ENCODE measurements around the gene OR51E2.

OR51E2 gene

DNA sequence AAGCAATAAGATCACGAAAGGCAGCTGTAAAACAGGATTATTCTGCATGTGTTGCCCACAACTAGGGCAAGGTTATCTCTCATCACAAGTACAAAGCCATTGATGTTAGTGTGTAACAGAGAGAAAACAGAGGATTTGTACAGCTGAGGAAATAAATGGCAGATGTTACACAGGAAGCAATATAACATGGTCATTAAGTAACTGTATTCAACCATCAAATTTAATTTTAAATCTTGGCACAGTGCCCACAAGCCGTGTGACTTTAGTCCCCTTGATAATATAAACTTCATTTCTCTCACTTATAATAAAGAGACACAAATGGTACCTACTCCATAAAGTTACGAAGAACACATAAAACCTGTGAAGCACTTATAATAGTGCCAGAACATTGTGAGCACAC, 17.3 kb downstream of the OR51E2 start:
- POLR2A ChIA-PET: no interaction called here
- no peak overlapping the region for H3K4me3 ChIP-seq (ENCODE audit: low read depth, low read length)
- CTCF ChIA-PET: no interaction called here

DNA sequence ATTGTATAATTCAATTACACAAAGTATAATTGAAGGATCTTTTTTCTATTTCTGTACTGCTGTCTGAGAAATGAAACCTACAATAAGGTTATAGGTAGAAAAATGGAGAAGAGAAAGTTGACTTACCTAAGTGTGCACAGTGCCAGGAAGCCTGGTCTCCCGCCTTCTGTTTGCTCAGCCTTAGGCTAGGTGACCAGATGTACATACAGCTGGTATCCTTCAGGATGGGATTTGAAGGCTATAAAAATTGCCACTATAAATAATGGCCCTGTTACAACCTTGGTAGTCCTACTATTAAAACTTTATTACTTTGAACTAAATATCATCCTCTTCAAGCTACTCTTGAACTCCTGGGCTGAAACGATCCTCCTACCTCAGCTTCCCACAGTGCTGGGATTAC, 19.7 kb downstream of the OR51E2 start:
- Histone ChIP-seq H3K4me1 (ENCODE audit: control insufficient read depth, insufficient read depth, low read length) (no peaks in the 10 kb centered on the region), H3K27ac (ENCODE audit: extremely low read depth, low read depth, low read length) (no peak overlapping the region), H3K9me3 (ENCODE audit: control insufficient read depth, insufficient read depth, low read depth, low read length) (no peaks in the 10 kb centered on the region), H3K4me3 (ENCODE audit: low read depth, low read length) (no peak overlapping the region), H3K36me3 (ENCODE audit: control insufficient read depth in 2 of 2, insufficient read depth in 1 of 2, low read length in 2 of 2) (no peaks in the 10 kb centered on the region)
- CTCF ChIA-PET: interaction anchor here (1.0 kb wide), 1 partner anchor 48 kb away, joined by 6 read pairs; no protein-coding TSS in a partner anchor
- POLR2A ChIA-PET: no interaction called here
- TF ChIP-seq SCRT2 (tag by site-specific recombination; IDR thresholded peaks at IDR 0.05) (no peak), ZNF292 (tag by site-specific recombination; IDR thresholded peaks at IDR 0.05; ENCODE audit: borderline replicate concordance, low read depth) (no peak), ZNF404 (tag by site-specific recombination; IDR thresholded peaks at IDR 0.05) (no peak), ZNF548 (tag by site-specific recombination; IDR thresholded peaks at IDR 0.05) (no peak), ZNF175 (tag by site-specific recombination; IDR thresholded peaks at IDR 0.05) (no peak), ZBTB17 (tag by site-specific recombination; IDR thresholded peaks at IDR 0.05) (no peak), SP2 (tag by site-specific recombination; IDR thresholded peaks at IDR 0.05) (no peak), ZNF391 (tag by site-specific recombination; IDR thresholded peaks at IDR 0.05; ENCODE audit: borderline replicate concordance, low read depth) (no peak), ZBTB1 (tag by site-specific recombination; IDR thresholded peaks at IDR 0.05) (no peak), ZNF26 (tag by site-specific recombination; IDR thresholded peaks at IDR 0.05) (no peak), ZNF354C (tag by site-specific recombination; IDR thresholded peaks at IDR 0.05; ENCODE audit: borderline replicate concordance, low read depth) (no peak), ZNF274 (IDR thresholded peaks at IDR 0.05; ENCODE audit: low read length) (no peak), ZNF274 (tag by site-specific recombination; IDR thresholded peaks at IDR 0.05; ENCODE audit: borderline replicate concordance) (no peak), ZBTB48 (tag by site-specific recombination; IDR thresholded peaks at IDR 0.05) (no peak), IKZF3 (tag by site-specific recombination; IDR thresholded peaks at IDR 0.05) (no peak), ZNF670 (tag by site-specific recombination; IDR thresholded peaks at IDR 0.05; ENCODE audit: low read depth) (no peak), ZNF324 (tag by site-specific recombination; IDR thresholded peaks at IDR 0.05) (no peak)
- TF ChIP-seq, protein P1, sequence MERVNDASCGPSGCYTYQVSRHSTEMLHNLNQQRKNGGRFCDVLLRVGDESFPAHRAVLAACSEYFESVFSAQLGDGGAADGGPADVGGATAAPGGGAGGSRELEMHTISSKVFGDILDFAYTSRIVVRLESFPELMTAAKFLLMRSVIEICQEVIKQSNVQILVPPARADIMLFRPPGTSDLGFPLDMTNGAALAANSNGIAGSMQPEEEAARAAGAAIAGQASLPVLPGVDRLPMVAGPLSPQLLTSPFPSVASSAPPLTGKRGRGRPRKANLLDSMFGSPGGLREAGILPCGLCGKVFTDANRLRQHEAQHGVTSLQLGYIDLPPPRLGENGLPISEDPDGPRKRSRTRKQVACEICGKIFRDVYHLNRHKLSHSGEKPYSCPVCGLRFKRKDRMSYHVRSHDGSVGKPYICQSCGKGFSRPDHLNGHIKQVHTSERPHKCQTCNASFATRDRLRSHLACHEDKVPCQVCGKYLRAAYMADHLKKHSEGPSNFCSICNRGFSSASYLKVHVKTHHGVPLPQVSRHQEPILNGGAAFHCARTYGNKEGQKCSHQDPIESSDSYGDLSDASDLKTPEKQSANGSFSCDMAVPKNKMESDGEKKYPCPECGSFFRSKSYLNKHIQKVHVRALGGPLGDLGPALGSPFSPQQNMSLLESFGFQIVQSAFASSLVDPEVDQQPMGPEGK (tag by site-specific recombination; IDR thresholded peaks at IDR 0.05): no peak
- TF ChIP-seq, protein P2, sequence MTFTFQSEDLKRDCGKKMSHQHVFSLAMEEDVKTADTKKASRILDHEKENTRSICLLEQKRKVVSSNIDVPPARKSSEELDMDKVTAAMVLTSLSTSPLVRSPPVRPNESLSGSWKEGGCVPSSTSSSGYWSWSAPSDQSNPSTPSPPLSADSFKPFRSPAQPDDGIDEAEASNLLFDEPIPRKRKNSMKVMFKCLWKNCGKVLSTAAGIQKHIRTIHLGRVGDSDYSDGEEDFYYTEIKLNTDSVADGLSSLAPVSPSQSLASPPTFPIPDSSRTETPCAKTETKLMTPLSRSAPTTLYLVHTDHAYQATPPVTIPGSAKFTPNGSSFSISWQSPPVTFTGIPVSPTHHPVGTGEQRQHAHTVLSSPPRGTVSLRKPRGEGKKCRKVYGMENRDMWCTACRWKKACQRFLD (tag by site-specific recombination; IDR thresholded peaks at IDR 0.05): no peak

More for the DNA sequence above, 17.3 kb downstream of the OR51E2 start:
- H3K4me1 ChIP-seq (ENCODE audit: control insufficient read depth, insufficient read depth, low read length): no peaks in the 10 kb centered on the region
- H3K36me3 ChIP-seq (ENCODE audit: control insufficient read depth in 2 of 2, insufficient read depth in 1 of 2, low read length in 2 of 2): no peaks in the 10 kb centered on the region
- no peaks in the 10 kb centered on the region for H3K9me3 ChIP-seq (ENCODE audit: control insufficient read depth, insufficient read depth, low read depth, low read length)
- no peak overlapping the region for H3K27ac ChIP-seq (ENCODE audit: extremely low read depth, low read depth, low read length)
- TF ChIP-seq ZNF248 (tag by site-specific recombination; IDR thresholded peaks at IDR 0.05): no peak
- TF ChIP-seq ZNF701 (tag by site-specific recombination; IDR thresholded peaks at IDR 0.05): no peak
- no peak for TF ChIP-seq ZNF184 (tag by site-specific recombination; IDR thresholded peaks at IDR 0.05)
- TF ChIP-seq ZNF157 (tag by site-specific recombination; IDR thresholded peaks at IDR 0.05): no peak
- no peak for TF ChIP-seq ZNF530 (tag by site-specific recombination; IDR thresholded peaks at IDR 0.05; ENCODE audit: low read depth)
- TF ChIP-seq ZNF548 (tag by site-specific recombination; IDR thresholded peaks at IDR 0.05): no peak
- TF ChIP-seq ZNF777 (tag by site-specific recombination; IDR thresholded peaks at IDR 0.05; ENCODE audit: borderline replicate concordance): no peak
- no peak for TF ChIP-seq ZNF140 (tag by site-specific recombination; IDR thresholded peaks at IDR 0.05)
- TF ChIP-seq ZNF311 (tag by site-specific recombination; IDR thresholded peaks at IDR 0.05; ENCODE audit: borderline replicate concordance): no peak
- TF ChIP-seq, protein P3, sequence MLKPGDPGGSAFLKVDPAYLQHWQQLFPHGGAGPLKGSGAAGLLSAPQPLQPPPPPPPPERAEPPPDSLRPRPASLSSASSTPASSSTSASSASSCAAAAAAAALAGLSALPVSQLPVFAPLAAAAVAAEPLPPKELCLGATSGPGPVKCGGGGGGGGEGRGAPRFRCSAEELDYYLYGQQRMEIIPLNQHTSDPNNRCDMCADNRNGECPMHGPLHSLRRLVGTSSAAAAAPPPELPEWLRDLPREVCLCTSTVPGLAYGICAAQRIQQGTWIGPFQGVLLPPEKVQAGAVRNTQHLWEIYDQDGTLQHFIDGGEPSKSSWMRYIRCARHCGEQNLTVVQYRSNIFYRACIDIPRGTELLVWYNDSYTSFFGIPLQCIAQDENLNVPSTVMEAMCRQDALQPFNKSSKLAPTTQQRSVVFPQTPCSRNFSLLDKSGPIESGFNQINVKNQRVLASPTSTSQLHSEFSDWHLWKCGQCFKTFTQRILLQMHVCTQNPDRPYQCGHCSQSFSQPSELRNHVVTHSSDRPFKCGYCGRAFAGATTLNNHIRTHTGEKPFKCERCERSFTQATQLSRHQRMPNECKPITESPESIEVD (tag by site-specific recombination; IDR thresholded peaks at IDR 0.05): no peak
- no peak for TF ChIP-seq HOXD13 (CRISPR knock-in tag; IDR thresholded peaks at IDR 0.05; ENCODE audit: borderline replicate concordance)
